Osteocyte (in vitro differentiated cells): ENCODE results near the gene SHC2. TPM values are rescaled to one million over a fixed set of nuclear protein-coding genes. Genes with fewer than 3 reads are reported as not detected.

Experiments
- DNase-seq: peaks from one replicate; pipeline ENCODE4 v3.0.0; 2021; ENCODE audit warnings: mixed read lengths; ENCODE audit not compliant: unreplicated experiment; ENCODE audit errors: extremely low spot score
- H3K27ac Mint-ChIP-seq: one replicate; pipeline ENCODE4 v1.8.0; 2021; ENCODE audit warnings: mild to moderate bottlenecking, mixed read lengths; ENCODE audit not compliant: unreplicated experiment
- H3K27me3 Mint-ChIP-seq: one replicate; pipeline ENCODE4 v1.8.0; 2021; ENCODE audit warnings: mixed read lengths; ENCODE audit not compliant: unreplicated experiment
- H3K36me3 Mint-ChIP-seq: one replicate; pipeline ENCODE4 v1.8.0; 2021; ENCODE audit warnings: mixed read lengths; ENCODE audit not compliant: unreplicated experiment
- H3K4me1 Mint-ChIP-seq: one replicate; pipeline ENCODE4 v1.8.0; 2021; ENCODE audit warnings: mixed read lengths; ENCODE audit not compliant: unreplicated experiment
- H3K4me3 Mint-ChIP-seq: one replicate; pipeline ENCODE4 v1.8.0; 2021; ENCODE audit warnings: mild to moderate bottlenecking, moderate library complexity, mixed read lengths; ENCODE audit not compliant: unreplicated experiment
- H3K9me3 Mint-ChIP-seq: one replicate; pipeline ENCODE4 v1.8.0; 2021; ENCODE audit warnings: mixed read lengths; ENCODE audit not compliant: unreplicated experiment
- total RNA-seq: library from RNA; stranded (reverse); gene quantifications from 2 replicates; pipeline ENCODE4 v1.2.1, GENCODE V29; 2021
- TF ChIP-seq, protein P1 (sequence below): fragments of 200-600 bp; sonication (generic); IDR thresholded peaks from 2 replicates; pipeline ENCODE4 v1.5.0; 2021; ENCODE audit warnings: antibody characterized with exemption, mild to moderate bottlenecking, moderate library complexity

Gene SHC2
- total RNA-seq, 1 donor from 2014 or later = 61.7 TPM

- H3K4me1 Mint-ChIP-seq = peaks cover 12% of the 10 kb centered on the region
- H3K36me3 Mint-ChIP-seq = no peaks in the 10 kb centered on the region
- H3K9me3 Mint-ChIP-seq = peaks cover 5% of the 10 kb centered on the region
- no peak overlapping the region for H3K27ac Mint-ChIP-seq
- no peak overlapping the region for H3K4me3 Mint-ChIP-seq
- DNase-seq = no peak
- TF ChIP-seq, protein P1, sequence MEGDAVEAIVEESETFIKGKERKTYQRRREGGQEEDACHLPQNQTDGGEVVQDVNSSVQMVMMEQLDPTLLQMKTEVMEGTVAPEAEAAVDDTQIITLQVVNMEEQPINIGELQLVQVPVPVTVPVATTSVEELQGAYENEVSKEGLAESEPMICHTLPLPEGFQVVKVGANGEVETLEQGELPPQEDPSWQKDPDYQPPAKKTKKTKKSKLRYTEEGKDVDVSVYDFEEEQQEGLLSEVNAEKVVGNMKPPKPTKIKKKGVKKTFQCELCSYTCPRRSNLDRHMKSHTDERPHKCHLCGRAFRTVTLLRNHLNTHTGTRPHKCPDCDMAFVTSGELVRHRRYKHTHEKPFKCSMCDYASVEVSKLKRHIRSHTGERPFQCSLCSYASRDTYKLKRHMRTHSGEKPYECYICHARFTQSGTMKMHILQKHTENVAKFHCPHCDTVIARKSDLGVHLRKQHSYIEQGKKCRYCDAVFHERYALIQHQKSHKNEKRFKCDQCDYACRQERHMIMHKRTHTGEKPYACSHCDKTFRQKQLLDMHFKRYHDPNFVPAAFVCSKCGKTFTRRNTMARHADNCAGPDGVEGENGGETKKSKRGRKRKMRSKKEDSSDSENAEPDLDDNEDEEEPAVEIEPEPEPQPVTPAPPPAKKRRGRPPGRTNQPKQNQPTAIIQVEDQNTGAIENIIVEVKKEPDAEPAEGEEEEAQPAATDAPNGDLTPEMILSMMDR = no peak
- no peaks in the 10 kb centered on the region for H3K27me3 Mint-ChIP-seq
These were observed 18.1 kb upstream of the SHC2 start for GRCh38 chr19:478976-479375.

DNA sequence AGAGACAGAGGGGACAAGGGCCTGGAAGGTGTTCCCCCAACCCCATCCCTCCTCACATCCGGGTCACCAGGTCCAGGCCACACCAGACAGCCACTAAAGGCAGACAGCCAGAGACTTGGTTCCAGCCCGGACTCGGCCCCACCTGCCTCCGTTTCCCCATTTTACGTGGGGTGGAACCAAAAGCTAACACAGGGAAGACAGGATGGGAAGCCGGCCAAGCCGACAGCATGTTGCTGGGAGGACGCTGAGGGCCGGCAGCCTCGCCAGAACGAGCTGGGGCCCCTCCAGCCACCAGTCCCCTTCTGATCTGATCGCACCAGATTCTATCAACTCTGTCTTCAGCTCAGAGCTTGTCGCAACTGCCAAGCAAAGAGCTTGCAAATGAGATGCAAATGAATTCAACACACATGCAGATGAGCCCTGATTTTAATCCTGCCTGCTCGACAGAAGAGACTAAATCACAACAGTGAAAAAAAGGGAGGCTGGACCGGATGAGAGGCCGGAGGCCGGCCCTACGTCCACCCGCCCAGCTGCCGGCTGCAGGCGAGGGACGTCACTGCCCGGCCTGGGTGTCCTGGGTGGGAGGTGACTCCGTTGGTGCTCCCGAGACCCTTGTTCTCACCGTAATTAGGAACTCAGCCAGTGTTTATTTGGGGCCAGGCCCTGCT lies 17.5 kb upstream of the SHC2 start:
- H3K27ac Mint-ChIP-seq = no peak overlapping the region
- no peak overlapping the region for H3K4me3 Mint-ChIP-seq
- no peaks in the 10 kb centered on the region for H3K36me3 Mint-ChIP-seq
- peaks cover 5% of the 10 kb centered on the region for H3K9me3 Mint-ChIP-seq
- peaks cover 12% of the 10 kb centered on the region for H3K4me1 Mint-ChIP-seq
- no peak for DNase-seq
- no peaks in the 10 kb centered on the region for H3K27me3 Mint-ChIP-seq
- TF ChIP-seq, protein P1 = no peak

DNA sequence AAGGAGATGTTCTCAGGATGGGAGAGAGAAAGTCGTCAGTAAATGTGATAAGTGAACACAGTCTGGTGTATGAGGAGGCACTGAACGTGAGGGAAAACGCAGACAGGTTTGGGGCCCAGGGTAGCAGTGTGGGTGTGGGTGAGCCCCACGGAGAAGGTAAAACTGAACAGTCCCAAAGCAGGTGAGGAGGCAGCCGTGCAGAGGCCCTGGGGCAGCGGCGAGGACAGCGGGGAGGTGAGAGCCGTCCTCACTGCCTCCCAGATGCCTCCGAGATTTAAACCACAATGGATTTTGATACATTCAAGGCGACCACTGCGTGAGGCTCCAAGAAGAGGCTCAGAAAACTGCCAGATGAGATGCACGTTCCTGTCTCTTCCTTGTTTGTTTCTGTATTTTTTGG lies 14.5 kb upstream of the SHC2 start:
- Mint-ChIP-seq H3K4me3 (no peak overlapping the region), H3K4me1 (peaks cover 12% of the 10 kb centered on the region), H3K27ac (no peak overlapping the region), H3K36me3 (no peaks in the 10 kb centered on the region), H3K27me3 (no peaks in the 10 kb centered on the region), H3K9me3 (peaks cover 4% of the 10 kb centered on the region)
- DNase-seq = no peak
- TF ChIP-seq, protein P1 = no peak

GRCh38 chr19:474126-475078 lies 13.6 kb upstream of the SHC2 start:
- Mint-ChIP-seq H3K27ac (no peak overlapping the region), H3K4me1 (peaks cover 2% of the 10 kb centered on the region), H3K27me3 (no peaks in the 10 kb centered on the region), H3K4me3 (no peak overlapping the region), H3K36me3 (no peaks in the 10 kb centered on the region), H3K9me3 (no peaks in the 10 kb centered on the region)
- TF ChIP-seq, protein P1 = no peak
- no peak for DNase-seq
